GM23338 (cell line): Measurements from ENCODE around the gene GOLGA8A. TPM values are rescaled to one million over a fixed set of nuclear protein-coding genes. Genes with fewer than 3 reads are reported as not detected.

ENCODE experiments used
- ATAC-seq: fragments of 200-7000 bp; cut with Tn5 transposase; 3 replicates; pipeline ENCODE4 v1.9.1; 2020
- DNase-seq: peaks from one replicate; pipeline ENCODE4 v3.0.0-alpha.2; 2015; ENCODE audit warnings: low spot score
- H2AFZ ChIP-seq: fragments of 200-600 bp; sonication (generic); 2 replicates; pipeline ENCODE4 v1.8.0; 2016; ENCODE audit warnings: antibody characterized with exemption, mild to moderate bottlenecking, moderate library complexity
- H3F3A ChIP-seq: fragments of 200-600 bp; sonication (generic); replicated peaks from 2 replicates; pipeline ENCODE4 v1.8.0; 2017; ENCODE audit warnings: antibody characterized with exemption, mixed run types, low read depth
- H3K27ac ChIP-seq: fragments of 200-600 bp; sonication (generic); 2 replicates; pipeline ENCODE4 v1.6.1; 2016; ENCODE audit warnings: low read depth
- H3K27me3 ChIP-seq: fragments of 200-600 bp; sonication (generic); 2 replicates; pipeline ENCODE4 v1.8.0; 2016; ENCODE audit warnings: mild to moderate bottlenecking, mixed run types, moderate library complexity; ENCODE audit not compliant: insufficient read depth
- H3K36me3 ChIP-seq: fragments of 200-600 bp; sonication (generic); 2 replicates; pipeline ENCODE4 v1.8.0; 2016; ENCODE audit warnings: mild to moderate bottlenecking; ENCODE audit not compliant: insufficient read depth
- H3K4me1 ChIP-seq: fragments of 200-600 bp; sonication (generic); 2 replicates; pipeline ENCODE4 v1.8.0; 2016; ENCODE audit warnings: mild to moderate bottlenecking, moderate library complexity; ENCODE audit not compliant: insufficient read depth
- H3K4me2 ChIP-seq: fragments of 200-600 bp; sonication (generic); 2 replicates; pipeline ENCODE4 v1.7.1; 2017; ENCODE audit warnings: mixed run types
- H3K4me3 ChIP-seq: fragments of 200-600 bp; sonication (generic); 2 replicates; pipeline ENCODE4 v1.6.1; 2016; ENCODE audit warnings: mixed run types
- H3K79me2 ChIP-seq: fragments of 200-600 bp; sonication (generic); replicated peaks from 2 replicates; pipeline ENCODE4 v1.8.0; 2017; ENCODE audit warnings: mild to moderate bottlenecking; ENCODE audit not compliant: insufficient read depth
- H3K9me2 ChIP-seq: fragments of 200-600 bp; sonication (generic); 2 replicates; pipeline ENCODE4 v1.8.0; 2017; ENCODE audit not compliant: insufficient read depth
- H4K20me1 ChIP-seq: fragments of 200-600 bp; sonication (generic); replicated peaks from 2 replicates; pipeline ENCODE4 v1.8.0; 2017; ENCODE audit warnings: mild to moderate bottlenecking; ENCODE audit not compliant: insufficient read depth
- H3K27ac Mint-ChIP-seq: 2 replicates; pipeline ENCODE4 v1.8.0; 2020; ENCODE audit warnings: inconsistent platforms, mild to moderate bottlenecking, moderate library complexity, mixed read lengths
- H3K27me3 Mint-ChIP-seq: 3 replicates; pipeline ENCODE4 v1.8.0; 2022; ENCODE audit warnings: low read depth, mild to moderate bottlenecking, moderate library complexity, mixed read lengths, inconsistent platforms; ENCODE audit not compliant: insufficient read depth, poor library complexity
- H3K36me3 Mint-ChIP-seq: 3 replicates; pipeline ENCODE4 v1.8.0; 2021; ENCODE audit warnings: low read depth, mild to moderate bottlenecking, inconsistent platforms, moderate library complexity, mixed read lengths
- H3K4me1 Mint-ChIP-seq: 3 replicates; pipeline ENCODE4 v1.8.0; 2020; ENCODE audit warnings: mild to moderate bottlenecking, inconsistent platforms, mixed read lengths
- H3K4me3 Mint-ChIP-seq: 3 replicates; pipeline ENCODE4 v1.8.0; 2021; ENCODE audit warnings: moderate library complexity, mild to moderate bottlenecking, inconsistent platforms, mixed read lengths
- H3K9me3 Mint-ChIP-seq: 3 replicates; pipeline ENCODE4 v1.8.0; 2020; ENCODE audit warnings: moderate library complexity, mild to moderate bottlenecking, inconsistent platforms, mixed read lengths
- CREB1 ChIP-seq: fragments of 250-450 bp; sonication (Bioruptor Pico); IDR thresholded peaks from 2 replicates; pipeline ENCODE4 v1.5.0; 2020; ENCODE audit warnings: low read depth, mild to moderate bottlenecking, moderate library complexity
- CTCF ChIP-seq, 2 experiments: fragments of 200-600 bp in 1 of 2; sonication (generic) in 1 of 2; conservative IDR thresholded peaks; 2 replicates each; pipeline versions ENCODE4 v1.5.1 to v1.6.1; 2016 to 2017; ENCODE audit warnings: antibody characterized with exemption in 2 of 2, low read depth in 2 of 2, mild to moderate bottlenecking in 2 of 2, moderate library complexity in 1 of 2
- EZH2 ChIP-seq: fragments of 200-600 bp; sonication (generic); IDR thresholded peaks from one replicate; pipeline ENCODE4 v1.8.0; 2017; ENCODE audit warnings: antibody characterized with exemption, mild to moderate bottlenecking, low read depth; ENCODE audit not compliant: unreplicated experiment
- EZH2phosphoT487 ChIP-seq: fragments of 200-600 bp; sonication (generic); IDR thresholded peaks from one replicate; pipeline ENCODE4 v1.8.1; 2018; ENCODE audit warnings: antibody characterized with exemption; ENCODE audit not compliant: unreplicated experiment
- JUNB ChIP-seq: IDR thresholded peaks from one replicate; pipeline ENCODE4 v1.6.1; 2016; ENCODE audit warnings: antibody characterized with exemption; ENCODE audit not compliant: unreplicated experiment
- NANOG ChIP-seq: IDR thresholded peaks from 2 replicates; pipeline ENCODE4 v1.6.1; 2016; ENCODE audit warnings: antibody characterized with exemption, borderline replicate concordance
- POLR2AphosphoS5 ChIP-seq: IDR thresholded peaks from 2 replicates; pipeline ENCODE4 v1.6.1; 2016; ENCODE audit warnings: antibody characterized with exemption, low read depth
- REST ChIP-seq: IDR thresholded peaks from one replicate; pipeline ENCODE4 v1.6.1; 2018; ENCODE audit warnings: antibody characterized with exemption; ENCODE audit not compliant: unreplicated experiment
- STAT1 ChIP-seq: IDR thresholded peaks from one replicate; pipeline ENCODE4 v1.6.1; 2016; ENCODE audit warnings: antibody characterized with exemption; ENCODE audit not compliant: unreplicated experiment
- ZNF114 ChIP-seq: fragments of 250-450 bp; sonication (Bioruptor Pico); IDR thresholded peaks from 2 replicates; pipeline ENCODE4 v1.5.0; 2020; ENCODE audit warnings: mild to moderate bottlenecking, moderate library complexity
- polyA plus RNA-seq: library from polyadenylated mRNA; unstranded; fragments of >200 nt; fragmentation: Nextera tagmentation; extraction: Ambion mirVana; gene quantifications from 2 replicates; pipeline ENCODE4 v1.2.1, GENCODE V29; 2016
- total RNA-seq: library from RNA; depleted of rRNA; stranded (reverse); fragments of >200 nt; shearing (Covaris generic); gene quantifications from 2 replicates; pipeline ENCODE4 v1.2.3, GENCODE V29; 2014

GOLGA8A gene
- total and polyA plus RNA-seq, 2 experiments from 2014 or later, result 5.0 to 6.1 TPM

GRCh38 chr15:34435658-34436057 lies 1.9 kb downstream of the GOLGA8A start:
- Histone ChIP-seq H3K9me2 (no peaks in the 10 kb centered on the region), H2AFZ (no peak overlapping the region), H3K4me1 (no peaks in the 10 kb centered on the region), H3F3A (no peaks in the 10 kb centered on the region), H3K79me2 (no peaks in the 10 kb centered on the region), H3K27me3 (peaks cover 47% of the 10 kb centered on the region), H3K4me2 (no peak overlapping the region), H4K20me1 (0 out of 2 replicates have a peak, but pooled peaks cover 3% of the 10 kb centered on the region), H3K36me3 (no peaks in the 10 kb centered on the region), H3K27ac (no peak overlapping the region), H3K4me3 (no peak overlapping the region)
- TF ChIP-seq NANOG, result no peak
- ATAC-seq (no peak), DNase-seq (no peak)
- peaks cover 3% of the 10 kb centered on the region; the same call in 1 of the 3 replicates for H3K9me3 Mint-ChIP-seq
- H3K36me3 Mint-ChIP-seq, result peaks cover 2% of the 10 kb centered on the region; the same call in 1 of the 3 replicates
- H3K4me3 Mint-ChIP-seq, result peak overlapping the region; percentile 72; the same call in 2 of the 3 replicates
- no peak overlapping the region for H3K27ac Mint-ChIP-seq
- H3K27me3 Mint-ChIP-seq, result peaks cover 28% of the 10 kb centered on the region
- peaks cover 3% of the 10 kb centered on the region; the same call in 1 of the 3 replicates for H3K4me1 Mint-ChIP-seq

- DNase-seq (no peak), ATAC-seq (no peak)
- Mint-ChIP-seq H3K27me3 (peaks cover 28% of the 10 kb centered on the region), H3K9me3 (peaks cover 3% of the 10 kb centered on the region; the same call in 1 of the 3 replicates), H3K36me3 (peaks cover 2% of the 10 kb centered on the region; the same call in 1 of the 3 replicates), H3K4me1 (peaks cover 3% of the 10 kb centered on the region; the same call in 1 of the 3 replicates), H3K27ac (no peak overlapping the region), H3K4me3 (no peak overlapping the region; the same call in 2 of the 3 replicates)
- Histone ChIP-seq H3K4me1 (no peaks in the 10 kb centered on the region), H3F3A (no peaks in the 10 kb centered on the region), H2AFZ (no peak overlapping the region), H3K27ac (no peak overlapping the region), H3K36me3 (no peaks in the 10 kb centered on the region), H4K20me1 (0 out of 2 replicates have a peak, but pooled peaks cover 3% of the 10 kb centered on the region), H3K79me2 (no peaks in the 10 kb centered on the region), H3K4me3 (no peak overlapping the region), H3K27me3 (peaks cover 47% of the 10 kb centered on the region), H3K4me2 (no peak overlapping the region), H3K9me2 (no peaks in the 10 kb centered on the region)
- TF ChIP-seq ZNF114 (CRISPR knock-in tag) (no peak), POLR2AphosphoS5 (no peak), EZH2phosphoT487 (no peak), STAT1 (no peak), CREB1 (CRISPR knock-in tag) (no peak), EZH2 (no peak), NANOG (no peak), CTCF (conservative IDR thresholded peaks at IDR 0.05; ENCODE audit: low read depth in 2 of 2) (no peak), JUNB (no peak), REST (no peak)
Observed at GRCh38 chr15:34434627-34435305, 2.8 kb downstream of the GOLGA8A start.
